DMS 273 treated with DMSO at 0.1 percent for 48 hours (cell line): ENCODE measurements around the gene STK24.

Experiments
- DNase-seq: peaks from one replicate; lab custom pipeline; 2025; lab: John Stamatoyannopoulos, UW

Gene STK24

DNA sequence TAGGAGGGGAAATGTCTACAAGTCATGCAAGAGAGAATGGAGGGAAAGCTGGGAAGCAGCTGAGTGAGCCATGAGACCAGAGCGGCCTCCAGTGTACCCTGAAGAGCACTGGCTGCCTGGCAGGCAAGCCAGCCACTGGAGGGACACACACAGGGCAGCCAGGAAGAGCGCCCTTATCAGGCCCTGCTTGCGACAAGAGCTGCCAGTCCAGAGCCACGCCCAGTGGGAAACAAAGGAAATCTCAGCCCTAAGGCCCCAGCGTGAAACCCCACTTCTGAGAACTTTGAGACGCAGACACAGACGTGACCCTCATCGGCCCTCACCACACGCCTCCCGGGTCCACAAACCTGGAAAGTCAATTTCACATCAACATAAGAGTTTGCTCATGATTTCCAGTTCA is 105.0 kb downstream of the STK24 start:
- no peak for DNase-seq

DNA sequence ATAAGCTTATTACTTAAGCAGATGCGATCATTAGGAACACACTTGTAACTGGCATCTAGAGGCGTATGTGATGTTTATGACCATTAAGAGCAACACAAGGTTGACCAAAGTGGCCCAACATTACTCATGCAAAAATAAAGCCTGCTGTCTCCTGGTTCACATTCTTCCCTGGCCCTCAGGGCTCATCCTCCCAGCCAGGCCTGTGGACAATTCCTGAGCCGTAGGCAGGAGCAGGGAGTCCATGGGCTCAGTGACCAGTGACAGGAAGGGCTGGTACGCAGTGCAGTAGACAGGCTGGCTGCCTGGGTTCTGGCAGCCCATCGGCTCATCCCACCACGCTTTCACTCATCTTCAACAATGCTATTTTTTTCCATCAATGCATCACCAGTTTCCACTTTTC is 106.0 kb downstream of the STK24 start:
- DNase-seq, result no peak

DNA sequence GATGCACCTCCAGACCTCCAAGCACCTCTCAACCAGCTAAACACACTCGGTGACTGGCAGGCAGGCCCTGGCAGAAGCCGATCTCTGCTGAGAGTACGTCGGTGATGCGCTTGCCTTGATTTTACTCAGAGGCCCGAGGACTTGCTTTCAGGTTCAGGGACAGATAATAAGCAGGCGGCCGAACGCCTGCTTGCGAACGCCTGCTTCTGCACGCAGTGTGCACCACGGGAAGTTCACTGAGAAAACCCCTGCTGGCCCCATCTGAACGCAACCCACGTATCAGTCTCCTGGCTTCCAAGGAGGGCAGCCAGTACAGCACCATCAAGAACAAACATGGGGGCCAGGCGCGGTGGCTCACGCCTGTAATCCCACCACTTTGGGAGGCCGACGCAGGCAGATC is 108.0 kb downstream of the STK24 start:
- no peak for DNase-seq

DNA sequence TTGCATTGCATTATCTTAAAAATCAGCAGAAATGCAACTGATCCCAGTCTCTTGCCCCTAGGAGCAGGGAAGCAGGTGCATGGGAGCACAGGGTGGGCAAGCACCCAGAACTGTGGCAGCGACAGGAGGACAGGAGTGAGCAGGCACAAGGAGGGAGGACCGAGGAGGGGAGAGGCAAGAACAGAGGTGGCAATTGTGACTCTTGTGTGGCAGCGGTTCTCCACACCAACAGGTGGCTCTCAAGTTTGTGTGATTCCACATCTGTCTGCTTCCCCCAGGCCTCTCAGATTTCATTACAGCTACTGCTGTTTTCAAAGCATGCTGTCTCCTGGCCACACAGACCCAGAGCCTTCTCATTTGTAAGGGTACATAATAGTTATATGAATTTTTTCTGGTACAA is 108.5 kb downstream of the STK24 start:
- DNase-seq, result no peak

DNA sequence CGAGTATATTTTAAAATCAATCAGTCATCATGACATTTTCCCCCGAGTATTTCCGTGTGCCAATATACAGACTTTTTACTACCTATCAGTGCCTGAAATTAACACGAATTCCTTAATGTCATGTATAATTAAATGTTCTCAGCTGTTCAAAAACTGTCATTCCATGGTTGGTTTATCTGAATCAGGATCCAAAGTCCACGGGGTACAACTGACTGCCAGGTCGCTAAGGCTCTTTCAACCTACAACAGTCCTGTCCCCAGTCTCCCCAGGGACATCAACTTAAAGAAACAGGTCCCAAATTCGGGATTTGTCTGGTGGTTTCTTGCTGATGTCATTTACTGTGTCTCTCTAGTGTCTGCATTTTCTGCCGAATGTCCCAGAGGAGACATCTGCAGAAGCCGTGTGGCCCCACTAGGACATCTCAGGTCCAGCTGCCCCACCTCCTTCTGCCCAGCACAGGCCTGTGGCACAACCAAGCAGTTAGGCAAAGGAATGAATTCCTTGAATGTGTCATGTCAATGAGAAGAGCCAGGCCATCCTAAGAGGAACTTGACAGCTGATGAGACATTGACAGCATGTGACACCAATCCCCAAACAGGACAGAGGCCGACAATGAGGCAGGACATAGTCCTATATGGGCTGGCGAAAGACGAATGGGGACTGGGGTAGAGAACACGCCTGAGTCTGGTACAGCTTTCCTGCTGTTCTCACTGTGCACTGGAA is 109.5 kb downstream of the STK24 start:
- DNase-seq, result no peak

DNA sequence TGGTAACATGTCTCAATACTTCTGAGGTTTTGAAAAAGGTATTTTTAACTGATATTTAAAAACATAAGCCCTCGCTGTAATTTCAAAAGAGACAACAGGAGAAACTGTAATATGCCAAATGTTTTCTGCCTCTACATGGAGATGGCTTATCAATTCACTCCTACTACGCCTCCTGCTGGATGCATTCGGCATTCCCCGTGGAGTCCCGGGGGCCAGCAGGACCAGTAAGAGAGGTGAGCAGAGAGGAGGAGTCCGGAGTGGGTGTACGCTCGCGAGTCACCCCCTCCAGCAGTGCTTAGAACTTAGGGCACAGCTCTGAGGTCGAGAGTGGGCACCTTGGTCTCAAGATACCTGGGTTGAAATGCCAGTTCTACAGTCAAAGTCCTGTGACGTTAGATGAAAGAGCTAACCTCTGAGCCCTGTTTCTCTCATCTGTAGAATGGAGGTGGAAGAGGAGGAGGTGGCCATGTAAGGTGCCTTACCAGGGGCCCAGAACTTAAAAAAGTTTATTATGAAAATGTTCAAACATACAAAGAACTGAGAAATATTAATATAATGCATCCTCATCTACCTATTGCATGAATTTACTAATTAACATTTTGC is 110.2 kb downstream of the STK24 start:
- no peak for DNase-seq

DNA sequence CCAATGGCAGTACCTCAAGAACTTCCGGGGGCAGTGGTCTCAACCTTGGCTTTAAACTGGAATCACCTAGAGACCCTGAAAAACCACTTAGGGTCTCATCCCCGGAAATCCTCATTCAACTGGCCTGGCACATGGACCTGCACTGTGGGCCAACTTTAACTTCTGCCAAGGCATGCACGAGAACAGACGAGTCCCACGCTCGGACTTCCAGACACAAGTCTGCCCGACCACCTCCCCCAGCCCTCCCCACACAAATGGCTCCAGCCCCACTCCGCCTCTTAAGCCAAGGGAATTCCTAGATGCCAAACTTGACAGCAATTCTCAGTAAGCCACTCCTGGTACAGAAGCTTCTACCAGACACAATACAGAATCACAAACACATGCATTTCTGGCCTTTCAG is 114.0 kb downstream of the STK24 start:
- DNase-seq, result no peak

DNA sequence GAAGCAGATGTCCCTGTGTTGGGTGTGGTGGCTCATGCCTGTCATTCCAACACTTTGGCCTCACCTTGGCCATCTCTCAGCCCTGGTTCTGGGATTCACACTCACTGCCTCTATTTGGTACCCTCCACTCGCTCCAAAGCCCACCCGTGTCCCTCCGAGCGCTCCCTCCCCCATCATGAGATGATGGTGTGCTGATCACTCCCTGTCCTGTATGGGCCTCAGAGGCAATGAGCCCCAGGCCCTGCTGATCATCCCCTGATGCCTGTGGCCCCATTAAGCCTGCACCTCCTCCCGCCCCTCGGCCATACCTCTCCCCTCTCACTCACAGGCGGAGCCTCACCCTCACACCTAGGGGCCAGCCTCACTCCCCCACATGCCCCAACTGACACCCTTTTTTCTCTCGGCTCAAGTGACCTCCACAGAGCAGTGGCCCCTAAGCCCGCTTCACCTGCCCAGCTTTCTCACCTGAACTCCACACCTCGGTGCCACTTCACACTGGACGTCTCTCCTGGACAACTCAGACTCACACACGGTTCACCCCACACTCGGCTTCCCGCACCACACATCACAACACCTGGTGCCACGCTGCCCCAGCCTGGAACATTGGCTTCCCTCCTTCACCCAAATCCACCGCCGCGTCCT is 114.5 kb downstream of the STK24 start:
- no peak for DNase-seq

DNA sequence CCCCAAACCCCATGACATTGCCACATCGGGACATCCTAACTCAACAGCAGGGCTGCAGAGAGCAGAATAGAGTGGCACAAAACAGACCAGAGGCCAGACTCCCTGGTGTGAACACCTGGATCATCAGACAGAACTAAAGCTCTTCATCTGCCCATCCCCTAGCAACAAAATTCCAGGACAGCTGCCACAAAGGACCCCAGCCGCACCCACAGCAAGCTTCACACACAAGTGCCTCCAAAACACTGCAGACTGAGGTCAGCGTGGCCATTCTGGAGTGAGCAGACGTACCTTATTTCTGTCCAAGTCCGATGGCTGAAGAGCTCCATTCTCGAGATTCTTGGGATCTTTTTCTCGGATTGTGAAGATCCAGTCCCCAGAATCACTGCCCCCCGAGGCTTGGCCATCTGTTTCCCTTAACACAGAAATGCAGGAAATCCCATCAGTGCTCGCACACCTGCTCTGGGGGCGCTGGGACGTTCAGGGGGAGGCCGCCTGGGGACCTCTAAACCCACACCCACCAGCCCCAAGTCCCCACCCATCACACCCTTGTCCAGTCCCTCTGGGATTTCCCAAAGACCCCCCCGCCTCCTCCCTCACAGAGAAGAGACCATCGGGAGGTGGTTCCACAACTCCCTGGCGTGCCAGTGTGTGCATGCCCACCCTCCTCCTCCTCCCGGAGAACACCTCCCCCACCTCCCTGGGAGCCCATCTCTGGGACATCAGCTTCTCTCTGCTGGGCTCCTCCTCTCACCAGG is 115.2 kb downstream of the STK24 start:
- no peak for DNase-seq

DNA sequence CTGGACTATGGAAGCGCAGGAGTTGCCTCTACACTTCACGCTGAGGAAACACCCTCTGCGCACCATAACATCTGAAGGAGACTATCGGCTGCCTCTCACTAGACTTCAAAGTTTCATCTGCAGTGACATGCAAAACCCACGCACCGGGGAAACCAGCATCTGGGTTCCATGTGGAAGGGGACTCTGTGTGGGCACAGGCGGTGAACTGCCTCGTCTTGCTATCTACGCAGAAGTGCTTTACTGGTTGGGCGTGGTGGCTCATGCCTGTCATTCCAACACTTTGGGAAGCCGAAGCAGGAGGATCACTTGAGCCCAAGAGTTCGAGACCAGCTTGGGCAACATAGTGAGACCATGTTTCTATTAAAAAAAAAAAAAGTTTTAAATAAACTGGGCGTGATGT is 116.4 kb downstream of the STK24 start:
- DNase-seq, result no peak

DNA sequence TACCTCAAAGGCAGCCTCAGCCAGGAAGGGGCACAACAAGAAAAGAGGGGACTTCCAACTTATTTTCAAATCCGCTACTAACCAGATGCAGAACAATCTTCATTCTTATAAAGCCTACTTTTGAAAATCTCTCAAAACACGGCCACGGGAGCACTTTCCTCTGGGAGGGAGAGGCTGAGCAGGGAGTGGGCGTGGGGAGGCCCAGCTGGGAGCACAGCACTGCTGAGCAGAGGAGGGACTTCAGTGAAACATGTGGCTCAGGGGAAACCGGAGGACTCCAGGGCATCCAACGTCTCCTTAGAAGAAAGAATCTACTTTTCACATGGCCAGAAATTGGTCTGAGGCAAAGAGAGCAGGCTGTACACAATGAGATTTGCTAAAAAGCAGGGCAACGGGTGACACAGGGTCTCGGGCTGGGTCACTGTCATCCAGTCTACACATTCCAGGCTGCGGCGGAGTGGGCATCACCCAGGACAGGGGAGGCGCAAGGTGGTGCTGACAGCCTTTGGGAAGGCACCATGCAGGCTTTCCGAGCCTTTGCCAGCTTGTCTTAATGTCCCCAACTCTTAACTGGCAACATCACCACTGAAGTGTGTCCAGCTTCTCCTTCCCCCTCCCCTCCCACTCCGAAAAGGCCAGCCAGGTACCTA is 117.1 kb downstream of the STK24 start:
- no peak for DNase-seq

DNA sequence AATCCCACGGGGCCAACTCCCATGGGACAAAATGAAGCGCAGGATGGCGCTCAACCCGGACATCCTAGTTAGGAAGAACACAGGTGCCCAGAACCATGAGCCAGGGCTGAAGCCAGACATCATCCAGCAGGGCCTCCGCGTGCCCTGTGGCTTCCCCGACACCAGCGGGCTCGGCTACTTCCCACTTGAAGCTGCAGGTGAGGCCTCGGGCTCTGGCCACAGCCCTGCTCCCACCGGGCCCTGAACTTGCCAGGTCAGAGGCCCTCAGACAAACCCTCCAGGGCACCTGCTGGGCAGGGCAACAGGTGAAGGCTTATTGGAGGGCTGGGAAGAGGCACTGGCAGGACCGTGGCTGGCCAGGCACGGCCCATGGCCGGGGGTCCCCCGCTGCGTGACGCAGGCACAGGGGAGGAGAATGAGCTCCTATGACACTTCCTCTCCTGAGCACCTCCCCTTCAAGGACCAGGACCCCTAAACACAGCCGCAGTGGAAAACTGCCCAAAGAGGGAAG is 117.7 kb downstream of the STK24 start:
- no peak for DNase-seq

DNA sequence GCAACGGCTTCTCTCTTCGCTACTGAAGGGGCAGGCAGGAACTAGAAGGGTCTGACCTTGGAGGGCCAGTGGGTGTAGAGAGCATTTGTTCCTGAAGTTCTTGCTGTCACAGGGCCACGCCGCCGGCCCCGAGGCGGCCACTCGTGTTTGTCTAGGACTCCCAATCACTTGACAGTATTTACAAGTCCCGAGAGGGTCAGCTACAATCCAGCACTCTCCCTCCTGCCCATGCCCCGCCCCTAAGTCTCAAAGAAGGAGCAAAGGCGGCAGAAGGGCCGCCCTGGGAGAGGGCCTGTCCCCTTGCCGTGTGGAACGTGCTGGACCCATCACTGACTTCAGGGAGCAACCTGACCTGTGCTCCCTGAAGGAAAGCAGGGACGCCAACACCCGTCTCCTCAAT is 118.5 kb downstream of the STK24 start:
- no peak for DNase-seq

DNA sequence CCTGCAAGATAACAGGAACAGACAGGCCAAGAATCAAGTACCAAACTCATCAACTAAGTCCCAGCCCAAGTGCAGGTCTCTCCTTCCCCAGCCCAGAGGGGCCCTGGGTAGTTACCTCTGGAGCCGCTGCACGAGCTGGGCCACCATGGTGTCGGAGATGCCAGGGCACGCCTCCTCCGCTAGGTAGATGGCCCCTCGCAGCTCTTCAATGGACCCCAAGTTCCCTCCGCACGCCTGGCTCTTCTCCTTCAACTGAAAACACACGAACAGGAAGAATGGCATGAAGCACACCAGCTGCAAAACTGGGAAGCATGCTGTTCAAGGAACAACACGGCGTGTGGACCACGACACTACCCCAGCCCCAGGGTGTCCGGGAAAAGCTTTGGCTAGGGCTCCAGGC is 119.9 kb downstream of the STK24 start:
- DNase-seq, result no peak

DNA sequence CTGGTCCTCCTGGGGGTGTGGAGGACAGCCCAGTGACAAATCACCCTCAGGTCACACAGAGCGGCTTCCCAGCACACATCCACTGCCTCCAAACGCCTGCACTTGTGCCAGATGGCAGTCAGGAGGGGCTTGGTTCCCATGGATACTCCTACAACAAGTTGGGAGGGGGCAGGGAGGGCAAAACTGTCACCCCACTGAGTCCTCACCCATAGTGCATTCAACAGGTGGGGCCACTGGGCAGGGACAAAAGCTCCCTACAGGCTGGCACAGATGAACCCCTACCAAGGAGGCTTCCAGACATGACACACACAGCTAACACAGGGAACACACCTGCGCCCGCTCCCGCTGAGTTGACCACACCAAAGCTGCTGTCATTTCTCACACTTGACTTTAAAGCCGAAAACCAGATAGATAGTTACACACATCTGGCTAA is 120.5 kb downstream of the STK24 start:
- no peak for DNase-seq

DNA sequence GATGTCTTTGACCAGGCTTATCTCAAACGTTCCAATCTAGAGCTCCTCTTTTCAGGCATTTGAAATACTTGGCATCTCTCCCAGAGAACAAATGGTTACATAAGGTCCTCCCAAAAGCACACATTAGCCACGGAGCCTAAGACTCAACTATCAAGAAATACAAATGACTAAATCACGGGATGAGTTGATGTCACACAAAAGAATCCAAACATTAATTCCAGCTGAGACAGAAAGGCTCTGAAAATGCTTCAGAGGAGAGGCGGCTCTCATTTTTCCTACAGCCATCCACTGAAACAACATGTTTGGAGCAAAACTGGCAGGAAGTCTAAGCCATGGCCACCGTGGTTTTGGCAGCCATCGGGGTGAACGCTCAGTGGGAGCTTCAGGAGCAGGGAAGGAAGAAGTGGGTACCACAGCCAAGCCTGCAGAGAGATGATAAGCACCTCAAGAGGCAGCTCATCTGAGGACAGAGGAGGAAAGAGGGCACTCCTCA is 122.5 kb downstream of the STK24 start:
- no peak for DNase-seq

DNA sequence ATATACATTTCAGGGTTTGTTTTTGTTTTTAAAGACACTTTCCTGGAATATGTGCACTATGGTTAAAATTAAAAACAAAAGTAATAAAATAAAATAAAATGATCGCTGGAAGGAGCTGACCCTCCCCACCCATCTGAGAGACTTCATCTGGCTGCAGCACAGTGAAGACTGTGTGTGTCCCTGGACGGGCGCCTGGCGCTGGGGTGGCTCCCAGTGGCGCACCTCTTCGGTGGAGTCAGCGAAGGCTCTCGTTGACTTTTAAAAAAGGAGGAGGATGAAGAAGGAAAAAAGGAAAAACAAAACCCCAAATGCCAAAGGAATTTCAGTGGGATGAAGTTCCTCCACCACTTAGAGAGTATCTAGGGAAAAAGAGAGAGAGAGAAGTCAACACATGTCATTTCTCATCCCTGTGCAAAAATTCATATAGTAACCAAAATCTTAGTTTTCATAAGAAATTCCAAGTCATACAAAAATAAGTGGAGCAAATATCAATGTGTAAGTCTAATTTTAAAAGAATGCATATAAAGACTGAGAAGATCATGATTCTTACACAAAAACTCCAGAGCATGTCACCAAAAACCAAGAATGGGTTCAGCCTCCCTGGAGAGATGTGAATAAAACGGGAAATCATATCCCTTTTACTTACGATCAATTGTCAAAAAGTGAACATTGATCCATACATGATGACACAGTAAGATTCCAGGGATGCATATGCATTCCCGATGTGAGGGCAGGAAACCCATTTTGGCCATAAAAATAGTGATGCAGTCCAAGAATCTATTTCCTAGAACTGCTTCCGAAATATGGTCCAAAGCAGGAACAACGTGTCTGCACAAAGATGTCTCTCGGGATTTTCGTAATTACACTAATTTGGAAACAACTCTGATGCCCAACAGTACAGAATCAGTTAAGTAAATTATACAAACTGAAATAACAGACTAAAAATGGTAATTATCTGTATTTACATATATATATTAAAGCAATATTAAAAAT is 123.8 kb downstream of the STK24 start:
- no peak for DNase-seq

DNA sequence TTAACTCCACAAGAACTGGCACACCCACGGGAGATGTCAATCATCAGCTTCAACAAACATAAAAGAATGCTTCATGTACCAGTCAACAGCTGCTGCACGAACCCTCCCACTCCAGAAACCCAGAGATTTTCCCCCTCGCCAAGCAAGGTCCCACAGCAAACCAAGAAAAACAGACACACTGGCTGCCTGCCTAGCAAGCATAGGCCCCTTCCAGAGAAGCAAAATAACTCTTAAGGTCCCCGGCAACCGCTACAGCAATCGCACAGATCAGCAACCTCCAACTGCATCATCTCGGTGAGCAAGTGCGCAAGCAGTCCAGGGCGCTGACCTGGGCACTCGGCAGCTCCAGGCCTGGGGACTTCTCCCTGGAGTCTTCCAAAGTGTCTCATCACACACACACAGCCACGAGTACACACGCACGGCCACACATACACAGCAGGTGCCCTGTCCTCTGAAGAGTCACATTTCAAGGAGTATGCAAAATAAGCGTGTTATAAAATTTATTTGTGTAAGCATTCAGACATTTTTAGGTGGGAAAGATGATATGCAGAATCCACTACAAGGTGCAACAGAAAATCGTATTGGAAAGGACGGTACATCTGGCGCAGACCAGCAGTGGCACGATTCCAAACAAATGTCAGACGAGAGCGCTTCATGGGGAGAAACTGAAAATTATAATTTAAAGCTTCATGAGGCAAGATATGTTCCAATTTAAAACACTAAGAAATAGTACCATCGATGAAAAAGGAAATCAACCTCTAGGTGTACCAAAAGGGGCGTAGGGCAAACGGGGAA is 125.0 kb downstream of the STK24 start:
- DNase-seq, result no peak

DNA sequence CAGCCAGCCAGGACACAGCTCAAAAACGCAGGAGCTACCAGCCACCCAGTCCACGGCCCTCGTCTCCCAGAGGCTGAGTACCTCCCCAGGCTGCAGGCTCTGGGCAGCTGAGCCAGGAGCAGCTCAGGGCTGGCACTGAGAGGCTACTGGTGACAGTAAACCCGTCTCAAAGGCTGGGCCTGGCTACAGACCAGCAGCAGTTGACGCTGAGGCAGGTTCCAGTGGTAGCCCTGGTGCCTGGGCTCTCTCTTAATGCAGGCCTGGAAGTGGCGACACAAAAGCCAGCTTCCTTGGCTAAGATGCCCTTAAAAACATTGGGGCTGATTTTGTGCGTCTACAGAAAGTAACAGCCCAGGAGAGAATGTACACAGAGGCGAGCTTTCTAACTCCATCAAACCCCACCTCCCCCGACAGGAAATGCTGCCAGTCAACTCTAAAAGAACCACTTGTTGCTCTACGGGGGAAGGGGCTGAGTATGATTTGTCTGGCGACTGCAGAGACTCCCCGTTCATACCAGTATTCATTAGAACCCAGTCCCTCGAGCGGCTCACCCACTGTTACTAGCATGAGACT is 126.3 kb downstream of the STK24 start:
- no peak for DNase-seq
